Amygdala (tissue), 56 donors: ENCODE measurements around the gene INO80D.
"Not testable (repeated sequence)": the region's sequence is repeated elsewhere in the genome, so short reads cannot be mapped to it uniquely, and the experiment has no call there.

ENCODE experiments used
- DNase-seq, 56 donors: peaks; one replicate each; lab custom pipeline; 2025; lab: John Stamatoyannopoulos, UW

The INO80D gene

DNA sequence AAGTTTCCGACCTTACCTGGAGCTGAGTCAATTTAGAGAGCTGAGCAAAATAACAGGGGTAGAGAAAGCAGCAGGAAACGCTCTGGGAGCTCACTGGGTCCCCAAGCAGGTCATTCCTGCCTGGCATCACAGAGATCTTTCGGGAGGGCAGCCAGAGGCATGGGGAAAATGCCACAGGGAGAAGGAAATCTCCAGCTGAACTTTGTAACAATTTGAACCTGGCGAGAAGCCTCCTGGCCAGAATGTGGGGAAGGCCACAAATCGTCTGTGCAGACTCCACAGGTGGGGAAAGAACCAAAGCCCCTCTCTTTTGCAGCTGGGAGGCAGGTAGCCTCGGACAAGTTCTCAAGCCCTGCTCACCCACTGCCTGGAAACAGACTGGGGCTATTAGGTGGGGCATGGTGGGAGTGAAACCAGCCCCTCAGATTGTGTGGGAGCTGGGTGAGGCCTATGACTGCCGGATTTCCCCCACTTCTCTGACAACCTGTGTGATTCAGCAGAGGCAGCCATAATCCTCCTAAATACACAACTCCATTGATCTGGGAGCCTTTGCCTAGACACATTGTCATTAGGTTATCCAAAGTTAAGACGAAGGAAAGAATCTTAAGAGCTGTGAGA lies 53.9 kb downstream of the INO80D start:
- no peak for DNase-seq

GRCh38 chr2:206031162-206031784 lies 54.7 kb downstream of the INO80D start:
- DNase-seq: no peak

DNA sequence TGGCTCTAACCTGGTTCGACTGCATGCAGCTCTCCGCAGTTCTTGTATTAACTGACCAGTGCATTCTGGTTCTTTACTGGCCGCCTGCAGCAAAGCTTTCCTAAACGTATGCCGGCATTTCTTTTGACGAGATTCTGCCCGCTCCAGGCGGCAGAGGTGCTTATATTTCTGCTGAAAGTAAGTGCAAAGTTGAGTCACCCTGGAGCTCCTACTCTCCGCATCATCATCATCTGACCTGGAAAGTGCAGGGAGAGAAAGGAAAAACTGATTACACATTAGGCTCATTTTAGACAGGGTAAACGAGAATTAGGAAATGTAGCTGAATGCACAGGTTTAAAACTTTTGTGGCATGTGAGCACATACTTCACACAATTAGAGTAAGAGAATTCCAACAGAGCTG lies 57.9 kb downstream of the INO80D start:
- DNase-seq: no peak

DNA sequence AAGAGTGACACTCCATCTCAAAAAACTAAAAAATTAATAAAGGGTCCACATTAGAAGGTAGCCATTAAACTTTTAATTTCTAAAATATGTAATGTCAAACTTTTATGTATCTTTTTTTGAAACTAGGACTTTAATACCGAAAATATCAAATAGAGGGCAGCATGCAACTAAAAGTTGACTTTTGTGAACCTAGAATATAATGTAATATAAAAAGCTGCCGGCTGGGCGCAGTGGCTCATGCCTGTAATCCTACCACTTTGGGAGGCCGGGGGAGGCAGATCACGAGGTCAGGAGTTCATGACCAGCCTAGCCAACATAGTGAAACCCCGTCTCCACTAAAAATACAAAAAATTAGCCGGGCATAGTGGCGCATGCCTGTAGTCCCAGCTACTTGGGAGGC lies 62.8 kb downstream of the INO80D start:
- DNase-seq: no peak

DNA sequence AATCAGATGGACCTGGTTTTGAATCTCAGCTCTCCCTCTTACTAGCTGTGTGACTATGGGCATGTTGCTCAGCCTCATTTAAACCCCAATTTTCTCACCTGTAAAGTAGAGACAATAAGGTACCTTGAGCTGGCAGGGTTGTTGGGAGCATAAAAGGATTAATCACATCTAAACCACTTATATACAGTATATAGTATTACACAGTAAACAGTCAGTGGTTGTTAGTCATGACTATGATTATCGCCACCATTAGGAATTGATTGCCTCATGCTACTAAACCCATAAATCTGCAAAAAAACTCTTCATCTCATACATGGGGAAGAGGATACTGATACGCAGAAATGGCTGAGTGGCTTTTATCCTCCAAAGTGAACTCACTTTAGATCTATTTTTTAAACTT lies 65.8 kb downstream of the INO80D start:
- DNase-seq: no peak

DNA sequence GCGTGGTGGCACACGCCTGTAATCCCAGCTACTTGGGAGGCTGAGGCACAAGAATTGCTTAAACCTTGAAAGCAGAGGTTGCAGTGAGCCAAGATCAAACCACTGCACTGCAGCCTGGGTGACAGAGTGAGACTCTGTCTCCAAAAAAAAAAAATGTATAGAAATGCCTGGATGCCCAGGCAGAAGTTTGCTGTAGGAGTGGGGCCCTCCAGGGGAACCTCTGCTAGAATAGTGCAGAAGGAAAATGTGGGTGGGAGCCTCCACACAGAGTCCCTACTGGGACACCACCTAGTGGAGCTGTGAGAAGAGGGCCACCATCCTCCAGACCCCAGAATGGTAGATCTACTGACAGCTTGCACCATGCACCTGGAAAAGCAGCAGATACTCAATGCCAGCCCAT lies 70.2 kb downstream of the INO80D start:
- not testable (repeated sequence) for DNase-seq

- DNase-seq: no peak
Measured at GRCh38 chr2:206011795-206012194, 74.2 kb downstream of the INO80D start.

DNA sequence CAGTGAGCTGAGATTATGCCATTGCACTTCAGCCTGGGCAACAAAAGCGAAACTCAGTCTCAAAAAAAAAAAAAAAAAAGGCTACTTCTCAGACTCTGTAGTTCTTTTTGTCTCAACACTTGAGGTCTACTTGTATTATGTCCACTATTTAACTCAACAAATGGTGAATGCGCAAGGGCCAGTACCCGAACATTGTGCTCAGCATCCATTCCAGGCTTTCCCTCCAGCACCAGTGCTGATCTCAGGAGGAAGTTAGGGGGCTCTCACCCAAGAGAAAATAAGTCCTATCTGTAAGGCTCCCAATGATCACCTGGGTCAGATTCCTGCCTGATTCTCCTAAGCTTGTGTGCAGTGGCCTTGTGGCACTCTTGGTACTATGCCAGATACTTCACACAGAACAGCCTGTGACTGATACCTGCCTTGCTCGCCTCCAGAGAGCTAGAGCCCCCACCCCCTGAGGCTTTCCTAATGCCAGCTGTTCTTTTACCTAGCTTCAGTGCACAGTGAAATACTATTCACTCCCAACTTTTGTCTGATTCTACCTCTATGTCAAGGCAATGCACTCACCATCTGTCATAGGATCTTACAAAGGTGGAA lies 74.9 kb downstream of the INO80D start:
- DNase-seq: no peak

DNA sequence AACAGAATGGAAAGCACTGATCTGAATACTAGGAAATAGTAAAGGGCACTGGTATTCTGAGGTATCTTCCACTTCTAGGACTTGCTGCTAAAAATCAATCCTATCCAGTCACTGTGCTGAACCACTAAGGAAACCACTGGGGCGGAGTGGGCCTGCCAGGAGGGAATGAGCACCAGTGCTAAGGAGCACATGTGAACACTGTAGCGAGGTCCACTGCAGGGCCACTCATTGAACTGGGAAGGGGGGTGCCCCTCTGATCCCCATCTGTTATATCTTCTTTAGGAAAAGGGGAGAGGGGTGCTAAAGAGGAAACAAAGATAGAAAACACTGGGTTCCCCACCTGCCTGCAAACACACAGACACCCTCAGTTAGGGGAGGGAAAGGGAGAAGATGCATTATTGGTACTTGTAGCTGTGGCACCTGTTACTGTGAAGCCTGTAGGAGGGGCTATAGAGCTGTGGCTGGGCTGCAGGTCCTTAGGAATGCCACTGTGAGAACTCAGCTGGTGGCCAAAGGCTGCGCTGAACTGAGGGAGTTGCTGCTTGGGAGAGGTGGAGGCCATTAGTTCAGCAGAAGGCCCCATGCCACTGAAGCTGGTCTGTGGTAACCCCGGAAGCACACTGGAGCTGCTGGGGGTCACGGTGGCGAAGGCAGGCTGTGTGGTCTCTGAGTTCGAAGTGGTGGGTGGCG lies 81.8 kb downstream of the INO80D start:
- DNase-seq: no peak

GRCh38 chr2:206002440-206002839 lies 83.5 kb downstream of the INO80D start:
- DNase-seq: no peak

DNA sequence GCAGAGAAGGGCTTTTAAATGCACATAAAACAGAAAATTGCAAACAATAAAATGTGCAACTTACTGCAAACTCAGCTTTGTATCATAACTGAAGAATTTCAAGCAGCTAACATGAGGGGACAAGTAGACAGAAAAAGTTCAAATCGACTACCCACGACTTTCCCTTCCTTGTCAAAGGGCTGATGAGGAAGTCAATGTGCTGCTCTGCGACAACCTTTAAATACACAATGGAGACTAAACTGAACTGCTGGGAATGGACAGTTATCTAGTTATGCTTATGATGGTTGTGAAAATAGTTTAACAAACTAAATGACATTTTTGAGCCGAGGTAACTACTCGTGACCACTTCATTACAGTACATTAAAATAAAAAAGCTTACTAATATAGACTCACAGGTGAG lies 84.1 kb downstream of the INO80D start:
- no peak for DNase-seq

- no peak for DNase-seq
Measured at GRCh38 chr2:206000776-206001175, 85.2 kb downstream of the INO80D start.

- DNase-seq: no peak
Measured at GRCh38 chr2:205998583-205998982, 87.4 kb downstream of the INO80D start.

- DNase-seq: no peak
Measured at GRCh38 chr2:205996161-205996560, 89.8 kb downstream of the INO80D start.

DNA sequence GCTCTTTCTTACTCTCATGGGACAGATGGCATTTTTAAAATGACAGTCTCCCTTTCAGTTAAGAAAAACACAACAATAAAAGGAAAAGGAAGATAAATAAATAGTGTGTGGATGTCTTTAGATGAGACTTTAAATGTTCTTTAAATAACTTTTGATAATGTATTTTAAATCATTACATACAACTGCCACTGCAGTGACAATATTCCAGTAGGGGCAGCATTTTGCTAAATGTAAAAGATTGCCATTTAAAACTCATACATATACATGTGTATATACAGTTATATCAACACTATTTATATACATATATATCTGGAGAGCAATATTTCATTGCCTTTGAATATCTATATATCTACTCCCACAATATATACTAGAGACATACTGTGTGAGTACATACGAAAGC lies 90.7 kb downstream of the INO80D start:
- DNase-seq: no peak

GRCh38 chr2:205994344-205994743 lies 91.6 kb downstream of the INO80D start:
- DNase-seq: no peak

GRCh38 chr2:205990104-205990503 lies 95.9 kb downstream of the INO80D start:
- no peak for DNase-seq

DNA sequence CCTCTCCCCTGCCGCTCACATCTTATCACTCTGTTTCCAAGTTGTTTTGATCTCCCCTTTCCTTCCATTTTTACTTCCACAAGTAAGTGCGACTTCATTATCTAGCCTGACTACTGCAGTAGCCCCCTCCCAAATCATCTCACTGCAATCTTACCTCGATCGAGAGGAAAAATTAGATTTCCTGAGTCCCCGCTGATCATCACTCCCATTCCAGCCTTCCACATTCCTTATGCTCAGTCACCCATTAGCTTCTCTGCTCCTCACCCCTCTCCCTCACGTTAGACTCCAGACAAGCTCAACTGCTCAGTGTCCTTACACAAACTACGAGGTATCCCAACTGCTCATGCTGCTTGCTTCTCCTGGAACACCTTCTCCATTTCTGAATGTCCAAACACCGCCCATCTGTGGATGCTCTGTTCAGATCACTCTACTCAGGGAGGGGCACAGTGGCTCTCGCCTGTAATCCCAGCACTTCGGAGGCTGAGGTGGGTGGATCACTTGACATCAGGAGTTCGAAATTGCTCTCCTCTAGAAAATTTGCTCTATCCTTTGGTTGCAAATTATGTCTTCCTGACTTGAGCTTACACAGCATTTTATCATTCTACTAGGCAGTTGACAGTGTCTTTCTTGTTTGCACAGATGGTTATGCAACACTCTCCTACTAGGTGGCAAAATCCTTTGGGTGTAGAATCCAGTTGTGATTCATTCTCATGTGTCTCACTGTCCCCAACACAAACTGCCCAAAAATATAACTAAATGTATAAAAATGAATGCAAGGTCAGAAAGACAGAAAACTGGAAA lies 96.5 kb downstream of the INO80D start:
- peak in 5 of 56 donors; percentile 4 to 63 (median 9) for DNase-seq

DNA sequence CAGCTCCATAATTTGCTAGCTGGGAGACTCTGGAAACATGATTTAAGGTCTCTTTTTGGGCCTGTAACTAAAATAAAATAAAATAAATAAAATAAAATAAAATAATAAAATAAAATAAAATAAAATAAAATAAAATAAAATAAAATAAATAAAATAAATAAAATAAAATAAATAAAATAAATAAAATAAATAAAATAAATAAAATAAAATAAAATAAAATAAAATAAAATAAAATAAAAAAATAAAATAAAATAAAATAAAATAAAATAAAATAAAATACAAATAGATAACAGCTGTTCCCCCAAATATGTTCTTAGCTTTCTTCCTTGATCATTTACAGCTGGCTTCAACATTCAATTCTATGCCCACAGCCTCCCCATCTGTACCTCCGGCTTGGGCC lies 97.3 kb downstream of the INO80D start:
- not testable (repeated sequence) for DNase-seq

DNA sequence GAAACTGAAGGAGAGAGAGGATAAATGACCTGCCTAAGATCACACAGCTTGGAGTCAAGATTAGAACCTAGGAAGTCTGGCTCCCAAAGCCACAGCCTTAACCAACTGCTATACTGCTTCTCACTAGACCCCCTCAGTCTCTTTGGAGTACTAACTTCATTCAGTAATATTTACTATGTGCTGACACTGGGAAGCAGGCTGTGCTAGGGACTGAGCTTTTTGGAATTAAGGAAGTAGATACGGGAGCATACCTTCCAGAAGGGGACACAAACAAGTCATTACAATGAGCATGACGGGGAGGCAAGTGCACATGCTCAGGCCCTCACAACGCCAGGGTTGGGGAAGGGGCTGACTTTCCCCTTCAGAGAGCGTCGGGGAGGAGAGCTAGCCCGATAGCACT lies 97.7 kb downstream of the INO80D start:
- DNase-seq: no peak

DNA sequence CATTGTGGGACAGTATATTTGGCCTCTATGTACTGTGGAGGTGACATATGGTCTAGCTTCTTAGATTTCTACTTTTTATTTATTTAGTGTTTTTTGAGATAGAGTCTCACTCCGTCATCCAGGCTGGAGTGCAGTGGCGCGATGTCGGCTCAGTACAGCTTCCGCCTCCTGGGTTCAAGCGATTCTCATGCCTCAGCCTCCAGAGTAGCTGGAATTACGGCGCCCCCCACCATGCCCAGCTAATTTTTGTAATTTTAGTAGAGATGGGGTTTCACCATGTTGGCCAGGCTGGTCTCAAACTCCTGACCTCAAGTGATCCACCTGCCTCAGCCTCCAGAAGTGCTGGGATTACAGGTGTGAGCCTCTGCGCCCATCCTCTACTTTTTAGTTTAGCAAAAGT lies 99.6 kb downstream of the INO80D start:
- not testable (repeated sequence) for DNase-seq
